GM23248 (cell line): ENCODE measurements around the gene RNF113B. TPM values are rescaled to one million over a fixed set of nuclear protein-coding genes. Genes with fewer than 3 reads are reported as not detected.

Experiments
- DNase-seq: peaks from one replicate; pipeline ENCODE4 v3.0.0-alpha.2; 2015
- H2AFZ ChIP-seq: fragments of 200-600 bp; sonication (generic); 2 replicates; pipeline ENCODE4 v1.6.1; 2016; ENCODE audit warnings: antibody characterized with exemption
- H3F3A ChIP-seq: fragments of 200-600 bp; sonication (generic); 2 replicates; pipeline ENCODE4 v1.6.1; 2016; ENCODE audit warnings: mild to moderate bottlenecking, antibody characterized with exemption, mixed run types; ENCODE audit not compliant: insufficient read depth
- H3K27ac ChIP-seq: fragments of 200-600 bp; sonication (generic); 2 replicates; pipeline ENCODE4 v1.5.1; 2016; ENCODE audit warnings: mild to moderate bottlenecking
- H3K27me3 ChIP-seq: fragments of 200-600 bp; sonication (generic); replicated peaks from 2 replicates; pipeline ENCODE4 v1.6.1; 2016; ENCODE audit warnings: mild to moderate bottlenecking; ENCODE audit not compliant: insufficient read depth
- H3K36me3 ChIP-seq: fragments of 200-600 bp; sonication (generic); 2 replicates; pipeline ENCODE4 v1.6.1; 2016; ENCODE audit warnings: low read depth, mild to moderate bottlenecking
- H3K4me1 ChIP-seq: fragments of 200-600 bp; sonication (generic); 2 replicates; pipeline ENCODE4 v1.6.1; 2016; ENCODE audit warnings: mild to moderate bottlenecking; ENCODE audit not compliant: insufficient read depth
- H3K4me2 ChIP-seq: fragments of 200-600 bp; sonication (generic); one replicate; pipeline ENCODE4 v1.6.1; 2016; ENCODE audit warnings: mild to moderate bottlenecking; ENCODE audit not compliant: unreplicated experiment
- H3K4me3 ChIP-seq: fragments of 200-600 bp; sonication (generic); 2 replicates; pipeline ENCODE4 v1.5.1; 2016; ENCODE audit warnings: mild to moderate bottlenecking
- H3K79me2 ChIP-seq: fragments of 200-600 bp; sonication (generic); 2 replicates; pipeline ENCODE4 v1.6.1; 2016; ENCODE audit warnings: mild to moderate bottlenecking; ENCODE audit not compliant: insufficient read depth
- H3K9ac ChIP-seq: fragments of 200-600 bp; sonication (generic); 2 replicates; pipeline ENCODE4 v1.6.1; 2016; ENCODE audit warnings: mild to moderate bottlenecking
- H3K9me2 ChIP-seq: fragments of 200-600 bp; sonication (generic); 2 replicates; pipeline ENCODE4 v1.6.1; 2016; ENCODE audit warnings: mixed run types, mild to moderate bottlenecking, moderate library complexity; ENCODE audit not compliant: insufficient read depth
- H3K9me3 ChIP-seq: fragments of 200-600 bp; sonication (generic); one replicate; pipeline ENCODE4 v1.6.1; 2017; ENCODE audit warnings: low read depth
- H4K20me1 ChIP-seq: fragments of 200-600 bp; sonication (generic); 2 replicates; pipeline ENCODE4 v1.6.0; 2016; ENCODE audit not compliant: insufficient read depth
- EZH2 ChIP-seq: fragments of 200-600 bp; sonication (generic); IDR thresholded peaks from 2 replicates; pipeline ENCODE4 v1.6.1; 2018; ENCODE audit warnings: antibody characterized with exemption, mild to moderate bottlenecking; ENCODE audit not compliant: insufficient read depth, poor library complexity, severe bottlenecking
- EZH2phosphoT487 ChIP-seq: fragments of 200-600 bp; sonication (generic); IDR thresholded peaks from 2 replicates; pipeline ENCODE4 v1.6.1; 2018; ENCODE audit warnings: antibody characterized with exemption, moderate library complexity, mild to moderate bottlenecking, low read depth; ENCODE audit not compliant: insufficient read depth
- WGBS, 2 experiments: methylation state at CpG; one replicate each; pipeline ENCODE4 v1.1.6; 2015 to 2017; ENCODE audit warnings: low lambda C conversion rate in 2 of 2, low coverage in 1 of 2; ENCODE audit errors: missing lambda C conversion rate in 2 of 2; 5-methylcytosine and 5-hydroxymethylcytosine counted together
- in situ Hi-C: fragments of 300-500 bp; cut with MboI; formaldehyde crosslinking; loops from 2 replicates; pipeline ENCODE4 v1.15.0; 2020
- polyA plus RNA-seq: library from polyadenylated mRNA; unstranded; fragments of >200 nt; fragmentation: Nextera tagmentation; extraction: Ambion mirVana; gene quantifications from 2 replicates; pipeline ENCODE4 v1.2.1, GENCODE V29; 2016
- total RNA-seq: library from RNA; depleted of rRNA; stranded (reverse); fragments of >200 nt; shearing (Covaris generic); gene quantifications from 2 replicates; pipeline ENCODE4 v1.2.3, GENCODE V29; 2014

Gene RNF113B
- total and polyA plus RNA-seq, 2 experiments from 2014 or later, result not detected

DNA sequence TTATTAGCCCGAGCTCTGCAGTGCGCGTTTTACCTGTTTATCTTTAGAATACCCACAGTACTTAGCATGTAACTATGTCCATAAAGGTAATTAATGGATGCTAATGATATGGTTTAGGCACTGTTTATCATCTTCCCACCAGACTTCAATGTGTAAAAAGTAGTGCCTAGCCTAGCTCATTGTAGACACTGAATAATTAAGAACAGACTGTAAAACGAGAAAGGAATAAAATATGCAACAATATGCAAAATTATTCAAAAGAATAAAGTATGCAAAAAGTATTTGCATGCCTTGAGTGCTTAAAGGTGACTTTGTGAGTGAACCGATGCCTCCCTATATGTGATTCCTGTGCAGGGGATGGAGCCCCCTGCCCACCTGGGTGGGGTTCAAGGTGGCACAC is 35.7 kb upstream of the RNF113B start:
- Histone ChIP-seq H3K9me3 (no peaks in the 10 kb centered on the region), H3K79me2 (peaks cover 68% of the 10 kb centered on the region), H3K27me3 (no peaks in the 10 kb centered on the region), H3K4me2 (no peak overlapping the region), H4K20me1 (no peaks in the 10 kb centered on the region), H3K9ac (no peak overlapping the region), H3F3A (peaks cover 36% of the 10 kb centered on the region), H3K27ac (no peak overlapping the region), H3K4me1 (peaks cover 51% of the 10 kb centered on the region), H2AFZ (no peak overlapping the region), H3K9me2 (no peaks in the 10 kb centered on the region), H3K36me3 (0 out of 2 replicates have a peak, but pooled peaks cover 7% of the 10 kb centered on the region), H3K4me3 (no peak overlapping the region)
- no peak for TF ChIP-seq EZH2phosphoT487
- no peak for TF ChIP-seq EZH2
- WGBS, 2 experiments, result 95 to 98% methylated on average over 5 of the region's 5 CpGs
- no peak for DNase-seq
- in situ Hi-C loops, result no loop called here

DNA sequence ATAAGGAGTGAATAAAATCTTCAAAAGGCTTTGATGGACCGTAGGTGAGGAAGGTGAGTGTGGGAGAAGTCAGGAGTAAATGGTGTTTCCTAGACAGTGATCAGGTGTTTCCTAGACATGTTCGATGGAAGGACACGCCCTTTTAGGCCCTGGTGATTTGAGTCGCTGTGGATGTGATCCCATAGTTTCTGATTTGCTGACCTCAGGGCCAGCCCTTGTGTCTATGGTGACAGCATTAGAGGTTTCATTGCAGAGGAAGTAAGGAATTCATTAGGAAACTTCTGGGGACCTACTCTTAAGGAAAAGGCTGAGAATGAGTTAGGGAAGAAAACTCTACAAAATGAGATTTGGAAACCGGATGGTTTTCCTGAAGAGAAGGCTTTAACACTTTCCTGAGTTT is 31.5 kb upstream of the RNF113B start:
- Histone ChIP-seq H3K27ac (peak overlapping the region; percentile 76), H3K79me2 (peaks cover 78% of the 10 kb centered on the region)

DNA sequence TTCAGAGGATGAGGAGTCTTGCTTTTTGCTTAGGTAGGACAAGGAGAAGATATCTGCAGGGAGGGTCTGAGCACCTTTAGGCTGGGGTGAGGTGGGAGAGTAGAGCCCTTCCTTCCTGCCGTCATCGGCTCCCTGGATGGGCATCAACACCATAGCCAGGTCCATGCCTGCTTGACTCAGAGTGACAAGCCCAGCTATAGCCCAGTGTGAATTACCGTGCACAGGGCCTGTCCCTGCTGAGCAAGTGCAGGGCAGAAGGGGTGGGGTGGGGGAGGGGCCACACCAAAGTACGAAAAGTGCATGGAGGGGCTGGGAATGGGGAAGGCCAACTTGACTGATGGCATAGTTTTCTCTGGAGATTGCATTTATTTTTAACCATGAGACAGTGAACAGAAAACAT is 30.3 kb upstream of the RNF113B start:
- H2AFZ ChIP-seq, result no peak overlapping the region
- DNase-seq, result peak; percentile 48
- 82 to 92% methylated on average over 4 of the region's 4 CpGs for WGBS, 2 experiments

More for the DNA sequence above, 31.5 kb upstream of the RNF113B start:
- Histone ChIP-seq H3K4me1 (peaks cover 56% of the 10 kb centered on the region), H3K9me3 (peaks cover 3% of the 10 kb centered on the region), H3K4me3 (no peak overlapping the region), H2AFZ (no peak overlapping the region), H3K9me2 (no peaks in the 10 kb centered on the region), H3F3A (peaks cover 50% of the 10 kb centered on the region), H3K27me3 (no peaks in the 10 kb centered on the region), H4K20me1 (no peaks in the 10 kb centered on the region), H3K36me3 (no peaks in the 10 kb centered on the region), H3K9ac (no peak overlapping the region), H3K4me2 (no peak overlapping the region)
- peak; percentile 15 for DNase-seq
- TF ChIP-seq EZH2phosphoT487 (no peak), EZH2 (no peak)
- in situ Hi-C loops, result no loop called here
- 93 to 94% methylated on average over 5 of the region's 5 CpGs for WGBS, 2 experiments

DNA sequence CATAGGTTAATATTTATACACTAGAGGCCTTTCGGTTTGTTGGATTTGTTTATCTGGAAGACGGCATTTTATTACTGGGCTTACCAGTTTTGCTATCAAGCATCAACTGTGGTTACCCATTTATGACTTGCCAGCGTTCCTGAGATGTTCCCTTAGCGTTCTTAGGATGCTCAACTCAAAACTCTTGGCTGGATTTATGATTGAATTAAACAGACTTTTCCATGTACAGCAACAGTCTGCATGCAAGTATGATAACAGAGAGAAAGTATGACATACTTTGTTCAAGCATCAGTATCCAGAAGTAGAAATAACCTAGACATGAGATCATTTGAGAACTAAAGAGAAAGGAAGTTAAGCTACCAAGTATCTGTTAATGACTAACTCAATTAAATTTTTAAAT is 29.9 kb upstream of the RNF113B start:
- Histone ChIP-seq H3K79me2 (peaks cover 77% of the 10 kb centered on the region), H3K9me2 (no peaks in the 10 kb centered on the region), H3K9me3 (peaks cover 3% of the 10 kb centered on the region), H3K9ac (peak overlapping the region; percentile 36), H3K27me3 (no peaks in the 10 kb centered on the region), H3F3A (peaks cover 56% of the 10 kb centered on the region), H4K20me1 (no peaks in the 10 kb centered on the region), H3K4me3 (peak overlapping the region; percentile 34), H3K4me1 (peaks cover 61% of the 10 kb centered on the region), H3K27ac (peak overlapping the region; percentile 76), H3K4me2 (peak overlapping the region; percentile 50), H3K36me3 (no peaks in the 10 kb centered on the region), H2AFZ (no peak overlapping the region)
- 10 to 11% methylated on average over 4 of the region's 4 CpGs for WGBS, 2 experiments
- peak; percentile 91 for DNase-seq
- in situ Hi-C loops, result no loop called here
- TF ChIP-seq EZH2 (no peak), EZH2phosphoT487 (no peak)

More for the DNA sequence above, 30.3 kb upstream of the RNF113B start:
- H3K4me2 ChIP-seq, result peak overlapping the region; percentile 50
- H3K4me1 ChIP-seq, result peaks cover 61% of the 10 kb centered on the region
- no peaks in the 10 kb centered on the region for H3K36me3 ChIP-seq
- no peak for TF ChIP-seq EZH2
- no peaks in the 10 kb centered on the region for H3K27me3 ChIP-seq
- peak overlapping the region; percentile 28 for H3K9ac ChIP-seq
- peaks cover 77% of the 10 kb centered on the region for H3K79me2 ChIP-seq
- peaks cover 3% of the 10 kb centered on the region for H3K9me3 ChIP-seq
- H3K9me2 ChIP-seq, result no peaks in the 10 kb centered on the region
- in situ Hi-C loops, result no loop called here
- peak overlapping the region; percentile 34; the same call in 1 of the 2 replicates for H3K4me3 ChIP-seq
- H4K20me1 ChIP-seq, result no peaks in the 10 kb centered on the region
- peaks cover 56% of the 10 kb centered on the region for H3F3A ChIP-seq
- peak overlapping the region; percentile 76 for H3K27ac ChIP-seq

DNA sequence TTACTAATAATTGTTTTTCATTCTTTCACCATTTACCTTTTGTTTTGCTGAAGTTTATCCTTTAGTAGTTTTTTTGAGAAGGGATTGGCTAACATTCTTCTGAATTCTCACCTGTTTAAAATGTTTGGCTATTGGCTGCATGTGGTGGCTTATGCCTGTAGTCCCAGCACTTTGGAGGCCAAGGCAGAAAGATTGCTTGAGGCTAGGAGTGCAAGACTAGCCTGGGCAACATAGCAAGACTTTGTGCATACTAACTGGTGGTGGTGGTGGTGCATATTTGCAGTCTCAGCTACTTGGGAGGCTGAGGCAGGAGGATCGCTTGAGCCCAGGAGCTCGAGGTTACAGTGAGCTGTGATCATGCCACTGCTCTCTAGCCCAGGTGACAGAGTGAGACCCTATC is 27.5 kb upstream of the RNF113B start:
- in situ Hi-C loops, result no loop called here

More for the DNA sequence above, 27.5 kb upstream of the RNF113B start:
- peaks cover 56% of the 10 kb centered on the region for H3F3A ChIP-seq
- H3K79me2 ChIP-seq, result peaks cover 80% of the 10 kb centered on the region
- 86 to 88% methylated on average over 2 of the region's 2 CpGs for WGBS, 2 experiments
- no peaks in the 10 kb centered on the region for H4K20me1 ChIP-seq
- H3K4me2 ChIP-seq, result no peak overlapping the region
- no peaks in the 10 kb centered on the region for H3K36me3 ChIP-seq
- peak overlapping the region; percentile 5 for H3K27ac ChIP-seq
- H3K9ac ChIP-seq, result no peak overlapping the region
- no peak overlapping the region for H2AFZ ChIP-seq
- H3K4me1 ChIP-seq, result peaks cover 56% of the 10 kb centered on the region
- DNase-seq, result no peak
- no peaks in the 10 kb centered on the region for H3K9me2 ChIP-seq
- peaks cover 3% of the 10 kb centered on the region for H3K9me3 ChIP-seq
- no peak for TF ChIP-seq EZH2phosphoT487
- H3K27me3 ChIP-seq, result no peaks in the 10 kb centered on the region
- H3K4me3 ChIP-seq, result no peak overlapping the region
